Ectodermal cell (in vitro differentiated cells): Measurements from ENCODE around the gene SPX.

Experiments used
- H3K27ac ChIP-seq: 2 replicates; pipeline ENCODE4 v1.7.0; 2013; ENCODE audit warnings: mild to moderate bottlenecking, low read depth, low read length; ENCODE audit not compliant: insufficient read depth, poor library complexity, severe bottlenecking
- H3K27me3 ChIP-seq: 2 replicates; pipeline ENCODE4 v1.7.0; 2013; ENCODE audit warnings: mild to moderate bottlenecking, low read length; ENCODE audit not compliant: insufficient read depth, control insufficient read depth, poor library complexity, severe bottlenecking
- H3K36me3 ChIP-seq: one replicate; pipeline ENCODE4 v1.7.0; 2013; ENCODE audit warnings: low read length; ENCODE audit not compliant: control insufficient read depth, insufficient read depth
- H3K4me1 ChIP-seq: one replicate; pipeline ENCODE4 v1.7.0; 2013; ENCODE audit warnings: low read length; ENCODE audit not compliant: control insufficient read depth, insufficient read depth
- H3K4me3 ChIP-seq: 2 replicates; pipeline ENCODE4 v1.7.0; 2013; ENCODE audit warnings: low read depth, low read length, control low read depth; ENCODE audit not compliant: insufficient read depth
- H3K9me3 ChIP-seq: 2 replicates; pipeline ENCODE4 v1.7.0; 2013; ENCODE audit warnings: mild to moderate bottlenecking, low read length, moderate library complexity; ENCODE audit not compliant: control insufficient read depth
- WGBS, 2 experiments: methylation state at CpG; one replicate each; pipeline ENCODE4 v1.1.7; 2013; ENCODE audit warnings: missing lambda C conversion rate in 2 of 2; 5-methylcytosine and 5-hydroxymethylcytosine counted together

SPX gene

GRCh38 chr12:21552635-21553328 lies 26.7 kb downstream of the SPX start:
- Histone ChIP-seq H3K4me1 (no peaks in the 10 kb centered on the region), H3K27ac (no peak overlapping the region), H3K36me3 (no peaks in the 10 kb centered on the region), H3K4me3 (no peak overlapping the region), H3K9me3 (no peaks in the 10 kb centered on the region), H3K27me3 (no peaks in the 10 kb centered on the region)
- WGBS, 2 experiments, result 74 to 79% methylated on average over 6 of the region's 6 CpGs

DNA sequence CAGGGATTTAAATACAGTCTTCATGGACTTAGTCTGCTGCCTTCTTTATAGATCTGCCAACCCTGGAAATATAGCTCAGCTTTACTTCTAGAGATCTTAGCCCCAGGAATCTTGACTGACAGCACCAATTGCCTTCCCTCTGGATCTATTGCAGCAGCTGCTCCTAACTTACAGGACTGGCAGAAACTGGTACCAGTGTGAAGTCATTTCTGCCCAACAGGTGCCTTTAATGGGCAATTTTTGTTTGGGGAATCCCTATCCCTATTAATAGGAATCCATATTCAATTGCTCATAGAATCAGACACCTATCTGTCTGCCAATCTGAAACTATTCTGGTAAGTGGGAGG lies 27.2 kb downstream of the SPX start:
- H3K4me1 ChIP-seq, result no peaks in the 10 kb centered on the region
- H3K9me3 ChIP-seq, result no peaks in the 10 kb centered on the region
- H3K36me3 ChIP-seq, result no peaks in the 10 kb centered on the region
- no peaks in the 10 kb centered on the region for H3K27me3 ChIP-seq
- H3K4me3 ChIP-seq, result no peak overlapping the region
- no peak overlapping the region for H3K27ac ChIP-seq

- no peaks in the 10 kb centered on the region for H3K9me3 ChIP-seq
- H3K4me1 ChIP-seq, result no peaks in the 10 kb centered on the region
- 95 to 96% methylated on average over 7 of the region's 9 CpGs for WGBS, 2 experiments
- H3K27ac ChIP-seq, result no peak overlapping the region
- no peaks in the 10 kb centered on the region for H3K27me3 ChIP-seq
- H3K4me3 ChIP-seq, result no peak overlapping the region
- H3K36me3 ChIP-seq, result no peaks in the 10 kb centered on the region
These were observed 32.1 kb downstream of the SPX start for GRCh38 chr12:21558100-21558679.

DNA sequence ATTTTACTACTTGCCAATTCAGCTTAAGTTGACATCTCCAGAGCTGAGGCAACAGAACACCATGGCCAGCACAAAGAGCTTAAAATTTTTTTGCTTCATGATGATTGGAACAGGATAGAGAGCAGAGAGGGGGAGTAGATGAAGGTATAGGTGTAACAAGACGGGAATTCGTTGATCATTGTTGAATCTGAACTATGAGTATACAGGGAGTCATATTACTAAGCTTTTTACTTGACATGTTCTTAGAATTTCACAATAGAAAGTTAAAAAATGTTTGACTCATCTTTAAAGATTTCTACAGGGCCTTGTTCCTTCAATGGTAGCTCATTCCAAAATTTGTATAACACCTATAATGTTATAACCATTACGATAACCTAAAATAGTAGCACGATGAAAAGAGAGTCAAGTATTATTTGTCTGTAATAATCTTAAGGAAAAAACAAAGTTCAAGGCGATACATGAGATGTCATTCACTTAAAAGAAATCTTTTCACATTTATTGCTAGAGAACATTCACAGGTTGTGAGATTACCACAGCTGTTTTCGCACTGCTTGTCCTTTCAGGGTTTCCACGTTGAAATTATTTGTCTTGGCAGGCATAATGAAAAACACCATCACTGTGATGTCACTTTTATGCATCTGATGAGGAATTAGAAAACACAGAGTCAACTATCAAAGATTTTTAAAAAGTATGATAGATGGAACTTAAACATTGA lies 33.9 kb downstream of the SPX start:
- no peak overlapping the region for H3K27ac ChIP-seq
- WGBS, 2 experiments, result 88% methylated on average over 5 of the region's 7 CpGs
- H3K9me3 ChIP-seq, result no peaks in the 10 kb centered on the region
- H3K4me1 ChIP-seq, result no peaks in the 10 kb centered on the region
- no peaks in the 10 kb centered on the region for H3K27me3 ChIP-seq
- H3K36me3 ChIP-seq, result no peaks in the 10 kb centered on the region
- H3K4me3 ChIP-seq, result no peak overlapping the region

DNA sequence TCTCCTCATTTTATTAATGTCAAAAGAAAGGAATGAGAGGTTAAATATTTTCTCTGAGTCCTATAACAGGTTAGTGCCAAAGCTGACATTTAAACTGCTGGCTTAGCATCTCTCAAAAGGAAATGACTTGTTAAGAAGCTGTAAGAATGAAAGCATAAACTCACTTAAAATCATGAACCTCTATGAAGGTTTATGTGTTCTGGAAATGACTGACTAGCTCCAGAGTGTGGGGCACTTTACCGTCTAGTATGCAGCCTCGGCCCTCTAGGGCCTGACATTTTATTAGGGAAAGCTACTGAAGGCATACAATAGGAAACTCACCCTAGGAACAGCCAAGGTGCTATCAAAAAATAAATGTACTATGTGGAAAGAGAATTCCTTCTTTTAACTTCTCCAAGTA lies 35.1 kb downstream of the SPX start:
- Histone ChIP-seq H3K27me3 (no peaks in the 10 kb centered on the region), H3K4me1 (no peaks in the 10 kb centered on the region), H3K9me3 (no peaks in the 10 kb centered on the region), H3K36me3 (no peaks in the 10 kb centered on the region), H3K4me3 (no peak overlapping the region), H3K27ac (no peak overlapping the region)
- 44% methylated on average over 2 of the region's 2 CpGs for WGBS, 2 experiments

DNA sequence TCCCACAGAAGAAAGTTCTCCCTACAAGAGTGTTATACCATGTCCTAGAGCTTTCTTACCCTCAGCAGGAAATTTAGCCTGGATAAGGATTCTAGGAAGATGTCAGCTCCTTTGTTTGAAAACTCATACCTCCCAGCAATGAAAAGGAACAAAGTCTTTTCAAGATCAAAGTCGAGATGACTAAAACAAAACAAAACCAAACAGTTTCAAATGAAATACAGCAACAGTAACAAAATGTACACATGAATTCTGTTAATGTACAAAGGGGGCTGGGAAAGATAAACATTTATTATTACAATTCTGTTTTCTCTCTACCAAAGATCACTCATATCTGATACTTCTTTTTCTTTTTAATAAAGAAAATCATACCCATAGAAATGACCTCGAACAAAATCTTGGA lies 36.8 kb downstream of the SPX start:
- no peaks in the 10 kb centered on the region for H3K4me1 ChIP-seq
- no peak overlapping the region for H3K27ac ChIP-seq
- H3K36me3 ChIP-seq, result no peaks in the 10 kb centered on the region
- no peak overlapping the region for H3K4me3 ChIP-seq
- WGBS, 2 experiments, result 89 to 100% methylated on average over 1 to 2 of the region's 2 CpGs
- no peaks in the 10 kb centered on the region for H3K9me3 ChIP-seq
- H3K27me3 ChIP-seq, result no peaks in the 10 kb centered on the region

- Histone ChIP-seq H3K4me1 (no peaks in the 10 kb centered on the region), H3K36me3 (no peaks in the 10 kb centered on the region), H3K27me3 (no peaks in the 10 kb centered on the region), H3K9me3 (no peaks in the 10 kb centered on the region), H3K4me3 (no peak overlapping the region), H3K27ac (no peak overlapping the region)
- 92 to 97% methylated on average over 5 of the region's 5 CpGs for WGBS, 2 experiments
These were observed 40.3 kb downstream of the SPX start for GRCh38 chr12:21566223-21566906.

- Histone ChIP-seq H3K36me3 (no peaks in the 10 kb centered on the region), H3K9me3 (no peaks in the 10 kb centered on the region), H3K27ac (no peak overlapping the region), H3K4me3 (no peak overlapping the region), H3K4me1 (no peaks in the 10 kb centered on the region), H3K27me3 (no peaks in the 10 kb centered on the region)
- WGBS, 2 experiments, result 92 to 96% methylated on average over 3 of the region's 3 CpGs
These were observed 40.9 kb downstream of the SPX start for GRCh38 chr12:21566907-21567394.

- H3K36me3 ChIP-seq, result no peaks in the 10 kb centered on the region
- H3K4me3 ChIP-seq, result no peak overlapping the region
- WGBS, 2 experiments, result 92 to 96% methylated on average over 4 of the region's 4 CpGs
- no peaks in the 10 kb centered on the region for H3K27me3 ChIP-seq
- no peaks in the 10 kb centered on the region for H3K4me1 ChIP-seq
- H3K27ac ChIP-seq, result no peak overlapping the region
- H3K9me3 ChIP-seq, result no peaks in the 10 kb centered on the region
These were observed 42.0 kb downstream of the SPX start for GRCh38 chr12:21568115-21568514.

GRCh38 chr12:21571046-21571445 lies 45.0 kb downstream of the SPX start:
- Histone ChIP-seq H3K36me3 (no peaks in the 10 kb centered on the region), H3K4me1 (no peaks in the 10 kb centered on the region), H3K27ac (no peak overlapping the region), H3K9me3 (no peaks in the 10 kb centered on the region), H3K27me3 (no peaks in the 10 kb centered on the region), H3K4me3 (no peak overlapping the region)
- WGBS, 2 experiments, result 96 to 99% methylated on average over 5 of the region's 5 CpGs
